CD4-positive, alpha-beta T cell treated with Interleukin-15 for 4 hours (primary cell): ENCODE measurements around the gene BHLHA15.
A peak's percentile ranks its signal among the peaks of the same experiment; 100 is the strongest.

Source experiments
- DNase-seq: peaks from one replicate; pipeline ENCODE4 v3.0.0-alpha.2; 2020; ENCODE audit warnings: low spot score

BHLHA15 gene

DNA sequence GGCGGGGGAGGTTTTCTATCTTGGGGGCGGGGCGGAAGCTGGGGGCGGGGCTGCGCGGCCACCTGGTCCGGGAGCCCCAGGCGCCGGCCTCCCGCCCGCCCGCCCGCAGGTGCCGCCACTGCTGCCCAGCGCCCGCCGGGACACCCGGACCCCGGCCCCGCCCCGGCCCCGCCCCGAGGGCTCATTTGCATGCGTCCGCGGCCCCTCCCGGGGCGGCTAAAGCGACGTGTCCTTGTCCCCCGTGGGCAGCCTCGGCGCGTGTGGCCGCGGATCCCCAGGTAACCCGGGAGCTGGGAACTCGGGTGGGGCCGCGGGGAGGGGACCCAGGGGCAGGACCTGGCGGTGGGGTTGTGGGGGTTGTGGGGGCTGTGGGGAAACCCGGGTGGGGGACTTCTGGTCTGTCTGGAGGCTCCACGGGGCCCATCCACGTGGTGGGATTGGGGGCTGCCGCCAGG is at the start of gene BHLHA15:
Gene BHLHA15, plus strand, starts transcription at position 219 of the 455 bp plus-strand sequence. CDS start 871 bp downstream, outside the sequence.
- DNase-seq: peak; percentile 9

DNA sequence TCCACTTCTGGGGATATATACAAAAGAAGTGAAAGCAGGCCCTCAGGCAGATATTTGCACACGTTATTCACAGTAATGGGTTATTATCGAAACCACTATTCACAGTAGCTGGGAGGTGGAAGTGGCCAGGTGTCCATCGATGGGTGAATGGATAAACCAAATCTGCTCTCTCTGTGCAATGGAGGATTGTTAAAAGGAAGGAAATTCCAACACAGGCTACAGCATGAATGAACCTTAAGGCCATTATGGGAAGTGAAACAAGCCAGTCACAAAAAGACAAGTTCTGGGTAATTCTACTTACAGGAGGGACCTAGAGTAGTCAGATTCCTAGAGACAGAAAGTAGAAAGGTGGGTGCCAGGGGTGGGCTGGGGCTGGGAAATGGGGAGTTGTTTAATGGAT is 48.5 kb upstream of the BHLHA15 start:
- DNase-seq: no peak

DNA sequence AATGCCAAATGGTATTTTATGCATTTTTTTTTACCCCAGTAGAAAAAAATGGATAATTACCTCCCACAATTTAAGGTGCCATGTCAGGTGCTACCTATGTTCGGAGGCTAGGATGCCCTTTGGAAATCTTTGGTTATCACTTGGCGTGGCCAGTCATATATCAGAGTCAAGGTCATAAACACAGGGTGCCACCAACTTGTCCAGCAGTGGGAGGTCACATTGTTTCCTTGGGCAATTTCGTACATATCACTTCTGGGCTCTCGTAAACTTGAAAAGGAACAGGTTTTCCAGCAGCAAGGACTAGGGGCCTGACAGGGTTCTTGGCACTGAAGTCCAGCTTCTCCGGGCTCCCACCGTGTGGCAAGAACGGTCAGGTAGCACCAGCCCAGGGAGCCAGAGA is 48.0 kb upstream of the BHLHA15 start:
- DNase-seq: no peak

DNA sequence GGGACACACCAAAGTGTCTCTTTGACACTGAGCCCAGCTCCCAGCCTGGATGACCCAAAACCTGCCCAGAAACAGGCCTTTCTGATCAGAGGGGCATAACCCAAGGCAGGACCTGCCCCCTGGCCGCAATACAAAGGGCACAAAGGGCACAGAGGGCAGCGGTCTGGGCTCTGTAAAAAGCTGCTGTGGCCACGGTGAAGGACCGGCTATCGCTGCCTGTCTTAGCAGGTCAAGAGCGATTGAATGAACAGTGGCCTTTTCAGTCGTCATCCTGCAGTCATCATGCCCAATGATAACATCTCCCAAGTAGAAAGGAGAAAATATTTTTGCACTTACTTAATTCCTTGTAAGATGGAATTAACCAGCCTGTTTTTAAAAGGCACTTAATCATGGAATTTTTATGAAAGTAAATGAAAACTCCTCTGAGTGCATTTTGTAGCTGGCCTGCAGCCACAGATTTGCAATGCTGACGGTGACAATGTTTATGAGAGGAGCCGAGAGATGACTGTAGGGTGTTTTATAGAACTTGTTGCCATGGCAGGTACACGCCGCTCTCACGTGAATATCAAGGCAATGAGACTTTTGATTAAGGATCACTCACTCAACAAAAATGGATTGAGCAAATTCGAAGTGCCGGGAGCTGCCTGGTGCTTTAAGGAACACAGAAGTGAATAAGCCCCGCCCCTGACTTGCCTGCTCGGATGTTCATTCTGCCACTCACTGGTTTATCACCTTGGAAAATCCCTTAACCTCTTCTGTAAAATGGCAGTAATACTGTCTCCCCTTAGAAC is 47.3 kb upstream of the BHLHA15 start:
- DNase-seq: no peak

DNA sequence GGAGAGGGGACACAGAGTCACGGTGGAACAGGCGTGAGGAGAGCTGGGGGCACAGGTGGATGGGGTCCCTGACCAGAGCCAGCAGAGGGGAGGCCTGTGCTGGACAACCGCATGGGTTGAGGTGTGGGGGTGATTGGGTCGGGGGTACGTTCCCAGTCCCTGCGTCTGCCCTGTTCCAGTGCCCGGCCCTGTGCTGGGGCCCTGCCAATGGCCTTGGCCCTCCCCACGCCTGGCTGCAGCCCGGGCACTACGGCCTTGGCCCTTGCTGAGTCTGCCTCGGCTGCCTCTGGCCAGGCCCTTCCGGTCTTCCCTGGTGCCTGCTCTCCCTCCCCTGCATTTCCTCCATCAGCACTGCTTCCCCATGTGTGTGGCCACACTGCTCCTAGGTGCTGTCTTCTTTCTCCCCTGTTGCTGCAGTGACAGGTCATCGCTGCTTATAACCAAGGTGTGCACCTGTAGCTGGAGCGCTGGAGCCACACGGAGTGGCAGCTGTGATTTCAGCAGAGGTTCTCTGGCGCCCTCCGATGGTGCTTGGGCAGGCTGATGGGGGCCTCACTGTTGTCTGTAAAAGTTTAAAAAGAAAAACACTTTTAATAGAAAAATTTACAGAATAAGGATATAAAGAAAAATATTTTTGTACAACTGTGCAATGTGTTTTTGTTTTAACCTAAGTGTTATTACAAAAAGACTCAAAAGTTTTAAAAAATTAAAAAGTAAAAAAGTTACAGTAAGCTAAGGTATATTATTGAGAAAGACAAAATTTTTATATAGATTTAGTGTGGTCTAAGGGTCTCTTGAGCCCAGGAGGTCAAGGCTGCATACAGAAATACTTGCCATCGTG is 45.2 kb upstream of the BHLHA15 start:
- peak; percentile 34 for DNase-seq

DNA sequence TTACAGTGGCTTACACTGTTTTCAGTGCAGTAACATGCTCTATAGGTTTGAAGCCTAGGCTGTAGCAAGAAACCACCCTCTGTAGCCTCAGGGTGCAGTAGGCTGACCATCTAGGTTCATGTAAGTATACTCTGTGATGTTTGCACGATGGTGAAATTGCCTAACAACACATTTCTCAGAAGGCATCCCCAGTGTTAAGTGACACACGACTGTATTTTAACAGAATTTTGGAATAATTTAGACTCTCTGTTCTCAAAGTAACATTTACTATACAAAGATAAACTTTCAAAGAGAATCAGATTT is 44.6 kb upstream of the BHLHA15 start:
- no peak for DNase-seq

DNA sequence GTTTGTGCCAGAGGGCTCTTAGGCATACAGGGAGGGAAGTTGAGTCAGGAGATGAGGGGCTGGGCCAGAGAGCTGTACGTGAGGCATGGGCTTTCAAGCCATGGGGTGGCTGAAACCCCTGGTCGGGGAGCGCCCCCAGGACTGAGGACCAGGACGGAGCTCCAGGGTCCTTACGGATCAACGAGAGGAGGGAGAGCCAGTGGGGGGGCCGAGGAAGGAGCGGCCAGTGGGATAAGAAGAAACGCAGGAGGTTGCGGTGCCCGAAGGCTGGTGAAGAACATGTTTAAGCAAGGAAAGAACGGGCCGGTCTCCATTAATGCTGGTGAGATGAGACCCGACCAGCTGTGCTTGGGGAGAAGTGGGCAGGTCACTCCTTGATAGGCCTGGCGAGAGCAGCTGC is 43.6 kb upstream of the BHLHA15 start:
- no peak for DNase-seq

DNA sequence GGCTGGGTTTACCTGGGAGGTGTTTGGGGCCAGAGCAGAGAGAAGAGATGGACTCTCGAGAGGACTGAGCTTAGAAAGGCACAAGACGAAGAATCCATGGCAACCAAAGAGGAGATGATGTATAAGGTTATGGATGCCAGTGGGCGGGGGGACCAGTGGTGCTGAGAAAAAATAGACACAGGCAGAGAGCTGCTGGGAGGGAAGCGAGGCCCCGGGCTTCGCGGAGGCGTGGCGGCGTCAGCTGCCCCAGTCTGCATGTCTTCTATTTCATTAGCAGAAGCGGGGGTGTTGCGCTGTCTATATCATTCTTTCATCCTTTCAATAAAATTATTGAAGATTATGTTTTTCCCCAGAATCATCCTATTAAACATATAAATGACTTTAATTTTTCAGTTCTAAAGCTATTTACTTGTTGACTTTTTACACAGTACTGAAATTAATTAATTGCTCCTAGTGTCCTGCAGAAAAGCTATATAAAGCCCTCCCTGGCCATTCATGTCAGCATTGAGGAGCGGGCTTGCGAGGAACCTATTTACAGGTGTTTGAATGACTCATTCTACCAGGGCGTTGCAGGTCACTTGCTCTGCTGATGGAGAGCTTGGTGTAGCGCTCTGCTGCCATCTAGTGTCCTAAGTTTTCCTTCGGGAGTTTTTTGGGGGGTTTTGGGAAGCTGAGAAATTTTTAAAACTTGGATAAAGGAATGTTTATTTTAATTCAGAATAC is 42.9 kb upstream of the BHLHA15 start:
- peak; percentile 77 for DNase-seq

DNA sequence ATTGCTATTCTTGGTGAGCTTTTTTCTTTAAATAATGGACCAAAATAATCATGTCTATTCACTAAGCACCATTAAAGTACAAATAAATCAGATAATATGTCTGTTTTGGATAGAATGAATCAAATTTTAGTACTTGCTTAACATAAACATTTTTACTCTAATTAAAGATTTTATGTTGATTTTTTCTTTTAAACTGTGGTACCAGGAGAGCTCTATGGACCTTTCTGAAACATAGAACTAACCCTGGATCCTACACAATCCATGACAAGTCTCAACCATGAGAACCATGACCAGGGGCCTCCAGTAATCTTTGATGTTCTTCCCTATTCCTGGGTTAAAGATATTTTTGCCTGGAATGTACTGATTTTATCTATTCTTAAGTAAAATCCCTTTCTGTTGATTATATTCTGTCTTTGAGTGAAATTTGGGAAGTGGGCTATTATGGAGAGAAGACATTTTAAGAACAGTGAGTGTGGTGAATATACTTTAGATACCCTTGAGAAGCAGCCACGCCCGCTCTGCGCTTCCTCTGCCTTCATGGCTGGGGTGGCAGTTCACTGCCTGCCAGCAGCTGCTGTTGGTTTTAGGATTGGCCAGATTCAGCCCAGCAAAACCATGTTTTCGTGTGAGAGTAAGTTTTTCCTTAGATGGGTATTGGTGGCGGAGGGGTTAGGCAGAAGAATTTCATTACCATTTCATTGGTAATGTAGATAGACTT is 42.2 kb upstream of the BHLHA15 start:
- DNase-seq: no peak

DNA sequence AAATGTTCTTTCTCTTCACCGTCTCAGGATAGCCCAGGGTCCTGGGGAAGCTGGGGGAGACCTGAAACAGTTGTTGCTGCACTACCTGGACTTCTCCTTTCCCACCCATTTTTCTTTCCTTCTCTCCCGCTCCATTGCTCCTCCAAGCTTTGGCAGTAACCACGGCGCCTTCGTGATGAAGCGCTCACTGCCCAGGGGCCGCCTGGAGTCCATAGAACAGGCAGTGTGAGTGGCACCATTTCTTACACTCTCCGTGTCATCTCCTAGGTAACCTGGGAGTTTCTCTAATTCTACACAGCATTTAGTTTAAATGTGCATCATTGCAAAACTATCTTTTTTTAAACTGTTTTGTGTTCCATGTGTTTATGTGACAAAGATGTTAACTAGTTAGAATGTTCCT is 40.3 kb upstream of the BHLHA15 start:
- no peak for DNase-seq

DNA sequence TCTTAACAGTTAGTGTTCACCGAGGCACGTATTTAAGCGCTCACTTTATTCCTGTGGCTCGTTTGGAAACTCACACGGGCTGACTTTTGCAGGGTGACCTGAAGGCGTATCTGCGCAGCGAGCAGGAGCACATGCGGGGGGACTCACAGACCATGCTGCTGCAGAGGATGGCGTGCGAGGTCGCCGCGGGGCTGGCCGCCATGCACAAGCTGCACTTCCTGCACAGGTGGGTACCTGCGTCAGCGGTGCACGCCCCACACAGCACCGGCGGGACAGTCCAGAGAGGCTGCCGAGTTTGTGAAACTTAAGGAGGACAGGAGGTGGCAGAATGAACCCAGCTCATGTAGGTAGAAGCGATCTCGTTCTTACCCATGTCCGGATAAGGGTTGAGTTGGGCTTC is 39.8 kb upstream of the BHLHA15 start:
- no peak for DNase-seq

DNA sequence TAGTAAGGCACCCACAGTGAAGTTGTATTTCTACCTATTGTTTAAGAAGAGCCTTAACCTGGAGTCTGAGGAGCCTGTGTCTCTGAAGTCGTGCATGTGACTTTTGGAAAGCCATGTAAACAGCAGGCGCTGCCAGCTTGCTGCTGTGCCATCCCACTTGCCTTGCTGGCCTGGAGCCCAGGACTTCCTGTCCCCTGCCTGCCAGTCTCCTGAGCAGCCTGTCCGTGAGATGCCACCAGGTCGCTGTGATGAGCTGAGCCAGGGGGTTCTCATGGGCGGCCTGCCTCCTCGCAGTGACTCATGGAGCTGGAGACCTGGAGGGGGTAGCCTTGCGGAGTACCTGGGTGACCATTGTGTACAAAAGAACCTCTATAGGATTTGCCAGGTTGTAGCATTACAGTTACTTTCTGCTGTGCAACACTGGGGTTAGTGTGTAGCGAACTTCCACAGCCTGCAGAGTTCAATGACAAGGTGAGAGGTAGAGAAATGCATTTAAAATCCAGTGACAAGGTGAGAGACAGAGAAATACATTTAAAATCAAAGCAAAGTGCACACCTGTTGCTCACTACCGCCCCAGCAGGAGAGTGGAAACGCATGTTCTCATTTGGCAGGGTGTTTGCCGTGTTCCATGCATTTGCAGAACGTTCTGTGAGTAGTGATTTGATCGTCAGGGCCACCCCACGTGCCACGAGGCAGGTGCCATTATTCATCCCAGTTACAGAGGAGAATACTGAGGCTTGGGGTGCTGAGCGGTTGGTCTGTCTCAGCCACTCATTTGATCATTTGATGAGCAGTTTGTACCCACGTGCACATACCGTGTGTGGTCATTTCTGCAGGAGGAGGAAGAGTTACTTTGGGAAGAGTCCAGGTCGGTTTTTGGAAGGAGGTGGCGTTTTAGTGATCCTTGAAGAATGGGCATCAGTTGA is 36.6 kb upstream of the BHLHA15 start:
- DNase-seq: no peak

DNA sequence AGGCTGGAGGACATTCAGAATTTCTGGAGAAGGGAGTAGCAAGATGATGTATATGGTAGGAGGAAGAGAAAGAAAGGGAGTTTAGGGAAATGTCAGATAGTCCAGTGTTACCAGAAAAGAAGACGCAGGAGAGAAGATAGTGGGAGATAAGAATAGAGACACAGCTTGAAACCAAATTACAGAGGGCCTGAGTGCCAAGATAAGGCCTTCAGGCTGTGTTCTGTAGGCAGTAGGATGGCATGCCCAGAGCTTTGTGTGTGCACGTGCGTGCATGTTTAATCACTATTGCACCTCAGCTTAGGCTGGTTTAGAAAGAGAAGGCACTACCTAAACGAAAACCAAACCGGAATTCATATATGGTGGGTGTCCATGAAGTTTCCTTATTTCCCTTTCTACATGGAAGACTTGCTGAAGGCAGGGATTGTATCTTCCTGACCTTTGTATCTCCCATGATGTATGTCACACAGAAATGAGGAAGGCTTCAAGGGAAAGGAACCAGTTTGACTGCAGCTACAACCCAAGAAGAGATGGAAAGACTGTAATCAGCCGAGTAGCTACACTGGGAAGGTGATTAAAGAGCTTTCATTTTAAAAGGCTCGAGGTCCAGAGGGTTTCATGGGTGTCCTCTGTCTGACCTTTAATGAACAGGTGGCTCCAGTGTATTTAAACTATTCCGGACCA is 35.8 kb upstream of the BHLHA15 start:
- no peak for DNase-seq

DNA sequence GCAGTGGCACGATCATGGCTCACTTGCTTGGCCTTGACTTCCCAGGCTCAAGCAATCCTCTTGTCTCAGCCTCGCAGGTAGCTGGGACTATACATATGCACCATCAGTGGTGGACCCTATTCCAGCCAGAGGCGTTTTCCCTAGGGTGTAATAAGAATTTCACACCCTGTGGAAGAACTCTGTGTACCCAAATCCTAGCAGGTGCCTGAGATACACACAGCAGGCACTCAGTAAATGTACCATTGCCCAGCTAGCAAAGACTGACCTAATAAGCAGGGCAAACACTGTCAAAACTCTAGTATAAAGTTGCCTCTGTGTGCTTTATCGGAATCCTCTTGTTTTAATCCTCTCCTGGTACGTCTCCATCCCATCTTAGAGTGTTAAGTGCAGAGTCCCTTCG is 33.7 kb upstream of the BHLHA15 start:
- no peak for DNase-seq

DNA sequence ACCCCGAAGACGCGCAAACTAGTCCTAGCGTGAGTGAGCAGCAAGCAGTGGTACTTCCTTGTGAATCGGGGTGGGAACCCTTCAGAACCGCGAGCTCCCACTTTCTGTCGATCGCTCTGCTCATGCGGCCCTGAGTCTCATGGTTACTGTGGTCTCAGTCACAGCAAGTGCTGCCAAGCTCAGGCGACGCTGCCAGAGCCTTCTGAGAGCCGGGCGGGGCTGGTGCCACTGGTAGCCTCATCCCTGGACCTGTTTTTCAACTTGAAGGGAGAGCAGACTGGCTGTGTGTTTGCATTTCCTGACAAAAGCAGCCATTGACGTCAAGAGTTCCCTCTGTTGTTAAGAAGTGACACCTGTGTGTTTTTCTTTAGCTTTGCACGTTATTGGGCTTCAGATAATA is 32.9 kb upstream of the BHLHA15 start:
- DNase-seq: no peak

DNA sequence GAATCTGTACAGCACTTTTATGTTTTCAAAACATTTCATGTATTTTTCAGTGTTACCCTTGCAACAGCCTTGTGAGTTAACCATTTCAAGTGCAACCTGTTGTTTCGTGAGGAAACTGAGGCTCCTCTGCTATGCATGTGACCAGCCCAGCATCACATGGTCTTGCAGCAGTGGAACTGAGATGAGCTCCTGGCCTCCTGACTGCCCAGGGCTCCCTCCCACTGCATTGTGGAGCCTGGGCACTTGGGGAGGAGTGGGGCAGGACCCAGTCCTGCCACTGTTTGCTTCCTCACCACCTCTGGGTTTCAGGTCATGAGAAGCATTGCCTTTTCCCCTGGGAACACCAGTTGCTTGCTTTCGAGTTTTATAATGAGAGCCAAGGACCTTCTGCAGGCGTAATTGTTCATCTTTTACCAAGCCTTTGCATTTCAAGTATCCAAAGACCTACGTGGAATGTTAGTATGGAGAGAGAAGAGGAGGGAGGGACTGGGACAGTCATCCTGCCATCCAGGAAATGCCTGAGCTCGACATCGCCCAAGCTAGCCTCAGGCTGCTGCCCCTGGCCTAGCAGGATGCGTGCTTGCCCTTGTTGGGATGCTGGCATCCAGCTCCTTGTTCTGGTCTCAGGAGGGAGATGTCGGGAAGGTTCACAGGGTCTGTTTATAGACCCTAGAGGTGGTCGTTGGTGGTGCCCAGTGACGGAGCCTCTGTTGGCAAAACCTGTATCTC is 32.3 kb upstream of the BHLHA15 start:
- DNase-seq: no peak

DNA sequence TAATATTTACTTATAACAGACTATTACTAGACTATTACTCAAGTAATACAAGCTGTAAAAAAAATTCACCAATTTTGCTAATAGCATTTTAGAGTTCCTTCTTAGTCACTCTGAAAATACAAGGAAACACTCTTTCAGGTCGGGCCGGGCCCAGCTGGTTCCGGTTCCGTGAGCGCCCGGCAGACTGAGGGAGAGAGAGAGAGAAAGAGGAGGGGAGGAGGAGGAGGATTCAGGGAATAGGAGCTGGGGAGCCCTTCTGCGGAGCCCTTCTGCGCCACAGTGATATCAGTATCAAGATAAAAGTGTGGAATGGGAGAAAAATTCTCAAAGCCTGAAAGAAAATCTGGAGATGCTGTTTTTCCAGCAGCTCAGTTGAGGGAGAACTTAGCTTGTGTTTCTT is 30.5 kb upstream of the BHLHA15 start:
- DNase-seq: no peak

DNA sequence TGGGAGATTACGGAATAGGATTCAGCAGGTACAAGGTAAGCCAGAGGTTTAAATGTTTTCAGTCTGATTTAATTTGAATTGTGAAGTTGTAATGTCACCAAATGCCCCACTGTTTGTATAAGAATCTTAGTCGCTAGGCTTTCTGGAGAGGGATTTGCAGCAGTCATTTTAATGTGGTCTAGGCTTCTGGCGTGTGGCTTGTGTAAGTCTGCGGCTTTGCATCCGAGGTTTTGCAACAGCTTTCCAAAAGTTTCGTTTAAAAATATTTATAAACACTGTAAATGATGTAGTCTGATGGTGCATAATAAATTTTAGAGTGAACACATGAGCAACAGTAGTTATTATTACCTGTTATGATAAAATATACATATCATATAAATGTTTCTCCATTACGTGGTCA is 26.1 kb upstream of the BHLHA15 start:
- no peak for DNase-seq

DNA sequence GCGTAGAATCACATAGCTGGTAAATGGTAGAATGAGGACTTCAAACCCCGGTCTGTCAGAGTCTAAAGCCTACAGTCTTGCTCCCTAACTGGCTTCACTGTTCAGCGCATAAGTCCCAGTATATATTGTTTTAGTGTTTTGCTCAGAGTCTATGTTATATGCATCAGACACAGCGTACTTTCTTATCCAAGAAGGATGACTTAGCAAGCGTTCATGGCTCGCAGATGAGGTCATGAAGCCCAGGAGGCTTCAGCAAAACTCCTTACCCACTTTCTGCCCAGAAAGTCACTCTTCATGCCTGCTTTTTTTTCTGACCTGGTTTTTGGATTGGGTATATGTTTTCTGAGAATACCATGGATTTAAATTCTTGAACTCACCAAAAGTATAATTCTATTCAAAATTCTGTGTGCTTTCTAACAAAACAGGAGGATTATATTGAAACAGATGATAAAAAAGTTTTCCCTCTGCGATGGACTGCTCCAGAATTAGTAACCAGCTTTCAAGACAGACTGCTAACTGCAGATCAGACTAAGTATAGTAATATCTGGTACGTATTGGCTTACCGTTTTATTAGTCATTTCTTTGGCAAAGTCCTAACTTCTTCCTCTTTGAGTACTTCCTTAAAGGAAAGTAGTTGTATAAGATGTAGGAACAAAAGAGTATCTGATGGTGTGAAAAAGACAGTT is 24.6 kb upstream of the BHLHA15 start:
- DNase-seq: no peak
